Spleen (tissue), 7 donors: ENCODE measurements around the gene FIGNL1.

Source experiments
- CTCF ChIP-seq, 11 experiments: fragments of 200-600 bp in 7 of 11; fragments of 450-650 bp in 4 of 11; sonication (generic) in 4 of 11; IDR thresholded peaks in 8 of 11; conservative IDR thresholded peaks in 3 of 11; 1 replicate in 7 of 11; 2 replicates in 4 of 11; pipeline versions ENCODE4 v1.4.0 to v1.8.0; 2016 to 2021; ENCODE audit warnings: antibody characterized with exemption in 11 of 11, inconsistent platforms in 4 of 11, mild to moderate bottlenecking in 1 of 11
- POLR2A ChIP-seq, 3 donors: fragments of 450-650 bp; IDR thresholded peaks; one replicate each; pipeline ENCODE4 v1.5.1; 2017; ENCODE audit warnings: antibody characterized with exemption in 3 of 3, mild to moderate bottlenecking in 1 of 3
- POLR2AphosphoS5 ChIP-seq, 3 donors: sonication (generic); formaldehyde crosslinking; IDR thresholded peaks; one replicate each; pipeline ENCODE4 v1.5.1; 2017; ENCODE audit warnings: antibody characterized with exemption in 3 of 3
- donor health status: DM: no; HTN: no; CAD: no; lungs with moderate emphysema.
- donor health status: DM: no; HTN: no; CAD: no.
- donor health status: DM: no; HTN: no; CAD: no.

GRCh38 chr7:50423860-50424259 lies 26.3 kb downstream of the FIGNL1 start:
- TF ChIP-seq POLR2AphosphoS5 (IDR thresholded peaks at IDR 0.05) (no peak), POLR2A (IDR thresholded peaks at IDR 0.05) (no peak), CTCF (IDR thresholded peaks at IDR 0.05 in 8 of 11, conservative IDR thresholded peaks at IDR 0.05 in 3 of 11) (no peak)
